Parathyroid adenoma (tissue), 2 donors: ENCODE results near the gene OXCT1.

ENCODE experiments used
- H2AFZ ChIP-seq: fragments of 300-600 bp; sonication (generic); one replicate; pipeline ENCODE4 v1.7.0; 2017; ENCODE audit warnings: antibody characterized with exemption, mild to moderate bottlenecking
- H3K27ac ChIP-seq: fragments of 300-600 bp; sonication (generic); one replicate; pipeline ENCODE4 v1.7.0; 2017
- H3K27me3 ChIP-seq: fragments of 300-600 bp; sonication (generic); one replicate; pipeline ENCODE4 v1.7.0; 2017; ENCODE audit warnings: low read length; ENCODE audit not compliant: control insufficient read depth, insufficient read depth
- H3K36me3 ChIP-seq: fragments of 300-600 bp; sonication (generic); one replicate; pipeline ENCODE4 v1.7.0; 2017; ENCODE audit warnings: low read length; ENCODE audit not compliant: control insufficient read depth, insufficient read depth
- H3K4me1 ChIP-seq: fragments of 300-600 bp; sonication (generic); one replicate; pipeline ENCODE4 v1.7.0; 2017; ENCODE audit warnings: control low read depth
- H3K4me2 ChIP-seq: fragments of 300-600 bp; sonication (generic); one replicate; pipeline ENCODE4 v1.7.0; 2017; ENCODE audit warnings: low read length
- H3K4me3 ChIP-seq: fragments of 300-600 bp; sonication (generic); one replicate; pipeline ENCODE4 v1.7.0; 2017; ENCODE audit warnings: low read depth, low read length
- H3K79me2 ChIP-seq: fragments of 300-600 bp; sonication (generic); one replicate; pipeline ENCODE4 v1.7.0; 2017; ENCODE audit warnings: control low read depth
- H3K9ac ChIP-seq: fragments of 300-600 bp; sonication (generic); one replicate; pipeline ENCODE4 v1.7.0; 2017; ENCODE audit warnings: mild to moderate bottlenecking
- H3K9me3 ChIP-seq: fragments of 300-600 bp; sonication (generic); one replicate; pipeline ENCODE4 v1.7.0; 2017; ENCODE audit warnings: low read length; ENCODE audit not compliant: control insufficient read depth
- TF ChIP-seq, protein P1 (sequence below): fragments of 300-600 bp; sonication (generic); IDR thresholded peaks from one replicate; pipeline ENCODE4 v1.7.0; 2017; ENCODE audit warnings: antibody characterized with exemption, mild to moderate bottlenecking
- donor health status: primary hyperparathyroidism.

Gene OXCT1

GRCh38 chr5:41763574-41763973 lies 106.7 kb downstream of the OXCT1 start:
- Histone ChIP-seq H3K4me2 (no peak overlapping the region), H3K36me3 (no peaks in the 10 kb centered on the region), H3K4me1 (no peaks in the 10 kb centered on the region), H2AFZ (no peak overlapping the region), H3K9me3 (no peaks in the 10 kb centered on the region), H3K27me3 (no peaks in the 10 kb centered on the region), H3K79me2 (no peaks in the 10 kb centered on the region), H3K27ac (no peak overlapping the region), H3K4me3 (no peak overlapping the region), H3K9ac (no peak overlapping the region)
- TF ChIP-seq, protein P1, sequence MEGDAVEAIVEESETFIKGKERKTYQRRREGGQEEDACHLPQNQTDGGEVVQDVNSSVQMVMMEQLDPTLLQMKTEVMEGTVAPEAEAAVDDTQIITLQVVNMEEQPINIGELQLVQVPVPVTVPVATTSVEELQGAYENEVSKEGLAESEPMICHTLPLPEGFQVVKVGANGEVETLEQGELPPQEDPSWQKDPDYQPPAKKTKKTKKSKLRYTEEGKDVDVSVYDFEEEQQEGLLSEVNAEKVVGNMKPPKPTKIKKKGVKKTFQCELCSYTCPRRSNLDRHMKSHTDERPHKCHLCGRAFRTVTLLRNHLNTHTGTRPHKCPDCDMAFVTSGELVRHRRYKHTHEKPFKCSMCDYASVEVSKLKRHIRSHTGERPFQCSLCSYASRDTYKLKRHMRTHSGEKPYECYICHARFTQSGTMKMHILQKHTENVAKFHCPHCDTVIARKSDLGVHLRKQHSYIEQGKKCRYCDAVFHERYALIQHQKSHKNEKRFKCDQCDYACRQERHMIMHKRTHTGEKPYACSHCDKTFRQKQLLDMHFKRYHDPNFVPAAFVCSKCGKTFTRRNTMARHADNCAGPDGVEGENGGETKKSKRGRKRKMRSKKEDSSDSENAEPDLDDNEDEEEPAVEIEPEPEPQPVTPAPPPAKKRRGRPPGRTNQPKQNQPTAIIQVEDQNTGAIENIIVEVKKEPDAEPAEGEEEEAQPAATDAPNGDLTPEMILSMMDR: no peak

- Histone ChIP-seq H3K9me3 (no peaks in the 10 kb centered on the region), H3K27ac (no peak overlapping the region), H3K36me3 (no peaks in the 10 kb centered on the region), H3K4me3 (no peak overlapping the region), H3K79me2 (no peaks in the 10 kb centered on the region), H2AFZ (no peak overlapping the region), H3K9ac (no peak overlapping the region), H3K27me3 (no peaks in the 10 kb centered on the region), H3K4me2 (no peak overlapping the region), H3K4me1 (no peaks in the 10 kb centered on the region)
- TF ChIP-seq, protein P1: no peak
These were observed 107.1 kb downstream of the OXCT1 start for GRCh38 chr5:41763081-41763480.

DNA sequence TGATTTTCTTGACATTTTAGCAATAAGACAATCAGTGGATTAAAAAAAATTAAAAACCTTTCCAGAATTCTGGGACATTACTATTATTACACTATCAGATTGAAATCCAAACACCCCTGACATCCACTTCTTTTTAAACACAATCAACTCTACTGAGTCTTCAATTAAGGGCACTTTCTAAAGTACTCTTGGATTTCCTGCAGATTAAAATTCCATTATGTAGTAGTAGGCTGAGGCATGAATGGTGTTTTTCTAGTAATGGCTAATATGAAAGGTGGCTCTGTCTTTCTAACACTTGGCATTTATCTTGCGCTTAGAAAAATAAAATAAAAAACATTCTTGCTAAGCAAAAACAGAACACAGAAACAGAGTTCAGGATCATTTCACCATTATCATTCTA lies 107.8 kb downstream of the OXCT1 start:
- no peak overlapping the region for H3K4me2 ChIP-seq
- no peak overlapping the region for H3K27ac ChIP-seq
- H3K79me2 ChIP-seq: no peaks in the 10 kb centered on the region
- no peak overlapping the region for H3K9ac ChIP-seq
- no peaks in the 10 kb centered on the region for H3K4me1 ChIP-seq
- H3K27me3 ChIP-seq: no peaks in the 10 kb centered on the region
- H3K9me3 ChIP-seq: no peaks in the 10 kb centered on the region
- no peak overlapping the region for H2AFZ ChIP-seq
- H3K36me3 ChIP-seq: no peaks in the 10 kb centered on the region
- no peak overlapping the region for H3K4me3 ChIP-seq
- TF ChIP-seq, protein P1: no peak

DNA sequence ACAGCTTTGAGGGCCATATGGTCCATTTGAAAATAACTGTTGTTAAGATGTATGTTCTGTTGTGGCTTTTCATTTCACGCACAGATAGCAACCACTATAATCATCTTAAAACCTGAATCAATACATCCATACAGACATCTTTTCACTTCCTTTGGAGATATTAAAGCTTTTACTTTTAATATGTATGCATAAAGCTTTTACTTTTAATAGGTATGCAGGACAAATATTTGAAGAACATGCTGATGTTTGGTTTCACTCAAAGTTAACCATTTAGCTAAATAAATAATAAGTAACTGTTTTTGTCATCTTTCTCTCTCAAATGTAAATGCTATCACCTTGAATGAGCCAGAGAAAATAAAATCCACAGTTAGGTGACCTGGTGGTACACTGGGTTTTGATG lies 108.6 kb downstream of the OXCT1 start:
- H3K4me1 ChIP-seq: no peaks in the 10 kb centered on the region
- H3K27me3 ChIP-seq: no peaks in the 10 kb centered on the region
- no peak overlapping the region for H3K4me2 ChIP-seq
- TF ChIP-seq, protein P1: no peak
- no peaks in the 10 kb centered on the region for H3K36me3 ChIP-seq
- no peak overlapping the region for H3K4me3 ChIP-seq
- no peak overlapping the region for H2AFZ ChIP-seq
- H3K79me2 ChIP-seq: no peaks in the 10 kb centered on the region
- no peaks in the 10 kb centered on the region for H3K9me3 ChIP-seq
- H3K27ac ChIP-seq: no peak overlapping the region
- H3K9ac ChIP-seq: no peak overlapping the region

DNA sequence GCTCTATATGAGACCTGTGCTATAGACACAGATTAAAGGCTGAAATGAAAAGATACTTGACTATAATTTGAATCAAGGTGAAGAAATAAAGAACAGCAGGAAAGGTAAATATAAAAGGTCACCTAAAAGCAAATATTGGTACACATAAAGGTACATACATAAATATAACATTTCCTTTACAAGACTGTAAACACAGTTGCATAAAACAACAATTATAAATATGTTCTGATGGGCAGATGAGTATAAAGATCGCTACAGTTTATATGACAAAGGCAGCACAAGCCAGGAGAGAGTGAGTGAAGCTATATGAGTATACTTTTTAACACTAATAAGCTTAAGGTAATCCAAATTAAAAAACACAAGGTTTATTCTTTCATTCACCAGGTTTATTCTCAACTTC lies 114.5 kb downstream of the OXCT1 start:
- Histone ChIP-seq H3K79me2 (no peaks in the 10 kb centered on the region), H3K4me2 (no peak overlapping the region), H2AFZ (no peak overlapping the region), H3K9ac (no peak overlapping the region), H3K36me3 (no peaks in the 10 kb centered on the region), H3K27me3 (no peaks in the 10 kb centered on the region), H3K4me3 (no peak overlapping the region), H3K4me1 (no peaks in the 10 kb centered on the region), H3K27ac (no peak overlapping the region), H3K9me3 (no peaks in the 10 kb centered on the region)
- TF ChIP-seq, protein P1: no peak
